Endothelial cell of umbilical vein (primary cell): Measurements from ENCODE around the gene SSH2. TPM values are rescaled to one million over a fixed set of nuclear protein-coding genes. Genes with fewer than 3 reads are reported as not detected.

Experiments used
- BruUV-seq: library from RNA; stranded (reverse); fragments of 400-500 nt; replicated peaks from 2 replicates; lab custom pipeline; 2021; lab: Mats Ljungman, UMichigan
- CTCF ChIA-PET: fragments of 300-600, 350-600 bp; sonication (Branson Sonifier 250); formaldehyde crosslinking; loops from one replicate; lab custom pipeline; 2021; ENCODE audit warnings: antibody characterized with exemption, inconsistent platforms; lab: Charles Lee
- POLR2A ChIA-PET: fragments of 300-600, 350-600 bp; sonication (Branson Sonifier 250); formaldehyde crosslinking; loops from one replicate; lab custom pipeline; 2021; ENCODE audit warnings: antibody characterized with exemption, inconsistent platforms; lab: Charles Lee
- DNase-seq: peaks from one replicate; pipeline ENCODE4 v3.0.0-alpha.2; 2011; ENCODE audit warnings: low read depth, low spot score
- FAIRE-seq: peaks from 2 replicates; lab custom pipeline; 2011; peaks lifted over from hg19 to GRCh38; lab: Jason Lieb, UNC
- H2AFZ ChIP-seq: 2 replicates; pipeline ENCODE4 v1.6.0; 2012; ENCODE audit warnings: low read depth, low read length, control low read depth, inconsistent platforms
- H3K27ac ChIP-seq: 2 replicates; pipeline ENCODE4 v1.5.1; 2011; ENCODE audit warnings: low read depth, mild to moderate bottlenecking, control low read depth, low read length, moderate library complexity; ENCODE audit not compliant: insufficient read depth
- H3K27me3 ChIP-seq, 2 experiments: 2 replicates each; pipeline versions ENCODE4 v1.6.0 to v1.6.1; 2011; ENCODE audit warnings: low read length in 2 of 2, mixed read lengths in 1 of 2; ENCODE audit not compliant: control insufficient read depth in 2 of 2, insufficient read depth in 2 of 2
- H3K36me3 ChIP-seq, 2 experiments: 2 replicates in 1 of 2; 3 replicates in 1 of 2; pipeline ENCODE4 v1.5.1; 2011; ENCODE audit warnings: low read length in 2 of 2, mild to moderate bottlenecking in 1 of 2, moderate library complexity in 1 of 2; ENCODE audit not compliant: control insufficient read depth in 2 of 2, insufficient read depth in 2 of 2; ENCODE audit errors: extremely low read depth in 1 of 2
- H3K4me1 ChIP-seq: 3 replicates; pipeline ENCODE4 v1.5.1; 2011; ENCODE audit warnings: mild to moderate bottlenecking, low read length; ENCODE audit not compliant: control insufficient read depth, insufficient read depth; ENCODE audit errors: extremely low read depth
- H3K4me2 ChIP-seq: 2 replicates; pipeline ENCODE4 v1.6.1; 2011; ENCODE audit warnings: low read length, control low read depth, mixed read lengths; ENCODE audit not compliant: insufficient read depth
- H3K4me3 ChIP-seq, 3 experiments: fragments of 200-600 bp in 1 of 3; sonication (generic), shearing (Covaris generic) in 1 of 3; replicated peaks in 1 of 3; 2 replicates each; pipeline ENCODE4 v1.5.1; 2011 to 2016; ENCODE audit warnings: control low read depth in 3 of 3, low read length in 3 of 3, mild to moderate bottlenecking in 2 of 3, inconsistent platforms in 1 of 3, low read depth in 1 of 3, moderate library complexity in 1 of 3; ENCODE audit not compliant: insufficient read depth in 1 of 3
- H3K79me2 ChIP-seq: 2 replicates; pipeline ENCODE4 v1.6.0; 2012; ENCODE audit warnings: low read length, inconsistent platforms; ENCODE audit not compliant: control insufficient read depth, insufficient read depth
- H3K9ac ChIP-seq: replicated peaks from 2 replicates; pipeline ENCODE3; 2011; ENCODE audit warnings: low read length, control low read depth; ENCODE audit not compliant: insufficient read depth; ENCODE audit errors: extremely low read depth
- H3K9me1 ChIP-seq: replicated peaks from 3 replicates; pipeline ENCODE4 v1.6.0; 2011; ENCODE audit warnings: mild to moderate bottlenecking, low read length; ENCODE audit not compliant: control insufficient read depth, insufficient read depth; ENCODE audit errors: extremely low read depth
- H3K9me3 ChIP-seq: replicated peaks from 2 replicates; pipeline ENCODE4 v1.5.1; 2012; ENCODE audit warnings: low read length, inconsistent platforms; ENCODE audit not compliant: control insufficient read depth, insufficient read depth
- H4K20me1 ChIP-seq: replicated peaks from 2 replicates; pipeline ENCODE3; 2011; ENCODE audit warnings: mild to moderate bottlenecking, low read length; ENCODE audit not compliant: control insufficient read depth, insufficient read depth; ENCODE audit errors: extremely low read depth
- EZH2 ChIP-seq: IDR thresholded peaks from 2 replicates; pipeline ENCODE4 v1.6.1; 2012; ENCODE audit warnings: borderline replicate concordance, low read depth, mild to moderate bottlenecking, moderate library complexity, low read length, inconsistent platforms; ENCODE audit not compliant: severe bottlenecking
- FOS ChIP-seq: IDR thresholded peaks from 2 replicates; pipeline ENCODE4 v1.6.1; 2011; ENCODE audit warnings: mild to moderate bottlenecking, low read length, moderate library complexity, borderline replicate concordance; ENCODE audit not compliant: insufficient read depth
- GATA2 ChIP-seq: IDR thresholded peaks from 2 replicates; pipeline ENCODE4 v1.7.0; 2011; ENCODE audit warnings: low read depth, mild to moderate bottlenecking, moderate library complexity, mixed read lengths, low read length; ENCODE audit not compliant: insufficient read length, insufficient read depth
- JUN ChIP-seq: IDR thresholded peaks from 2 replicates; pipeline ENCODE4 v1.6.1; 2011; ENCODE audit warnings: borderline replicate concordance, low read depth; ENCODE audit not compliant: insufficient read length, insufficient read depth
- MYC ChIP-seq: IDR thresholded peaks from one replicate; pipeline ENCODE4 v1.6.1; 2011; ENCODE audit warnings: mild to moderate bottlenecking, low read depth, low read length
- POLR2A ChIP-seq: IDR thresholded peaks from 2 replicates; pipeline ENCODE4 v1.6.1; 2012; ENCODE audit warnings: low read depth, mild to moderate bottlenecking, control low read depth, low read length
- POLR2AphosphoS5 ChIP-seq: IDR thresholded peaks from 2 replicates; pipeline ENCODE4 v1.6.1; 2012; ENCODE audit warnings: low read depth, mild to moderate bottlenecking, control low read depth, low read length, moderate library complexity; ENCODE audit not compliant: insufficient read depth
- dilution Hi-C: fragments of 300-500 bp; cut with MboI; formaldehyde crosslinking; loops from one replicate; pipeline ENCODE4 v1.15.0; 2019; ENCODE audit warnings: low sequenced_read_pairs; ENCODE audit not compliant: extremely low pct_ligation_motif_present
- intact Hi-C: fragments of 100-400 bp; cut with micrococcal nuclease; formaldehyde crosslinking; loops from one replicate; pipeline ENCODE4 v1.10.0; 2022
- polyA plus RNA-seq, 4 experiments: library from polyadenylated mRNA; depleted of rRNA in 3 of 4; stranded (reverse) in 3 of 4; unstranded in 1 of 4; fragments of >200 nt; gene quantifications; 2 replicates each; pipeline versions ENCODE4 v1.2.1 to v1.2.3, GENCODE V29; 2011 to 2012; ENCODE audit warnings: missing spikeins in 1 of 4
- total RNA-seq: library from RNA; stranded (reverse); gene quantifications from 2 replicates; pipeline ENCODE4 v1.2.3, GENCODE V29; 2021
- TF ChIP-seq, protein P1 (sequence below), 2 donors: IDR thresholded peaks; 1 replicate in 1 of 2; 2 replicates in 1 of 2; pipeline ENCODE4 v1.5.1; 2011; ENCODE audit warnings: low read length in 2 of 2, mild to moderate bottlenecking in 2 of 2, moderate library complexity in 2 of 2, control low read depth in 1 of 2, inconsistent platforms in 1 of 2, low read depth in 1 of 2; ENCODE audit not compliant: insufficient read depth in 1 of 2; ENCODE audit errors: extremely low read depth in 1 of 2
- TF ChIP-seq, protein P2 (sequence below): IDR thresholded peaks from 2 replicates; pipeline ENCODE4 v1.6.1; 2011; ENCODE audit not compliant: insufficient read depth, insufficient read length

Gene SSH2
- total and polyA plus RNA-seq, 2 donors (not counting 3 experiments of a cell fraction or from before 2014, with no cell fraction given), result 24.6 to 60.9 TPM

DNA sequence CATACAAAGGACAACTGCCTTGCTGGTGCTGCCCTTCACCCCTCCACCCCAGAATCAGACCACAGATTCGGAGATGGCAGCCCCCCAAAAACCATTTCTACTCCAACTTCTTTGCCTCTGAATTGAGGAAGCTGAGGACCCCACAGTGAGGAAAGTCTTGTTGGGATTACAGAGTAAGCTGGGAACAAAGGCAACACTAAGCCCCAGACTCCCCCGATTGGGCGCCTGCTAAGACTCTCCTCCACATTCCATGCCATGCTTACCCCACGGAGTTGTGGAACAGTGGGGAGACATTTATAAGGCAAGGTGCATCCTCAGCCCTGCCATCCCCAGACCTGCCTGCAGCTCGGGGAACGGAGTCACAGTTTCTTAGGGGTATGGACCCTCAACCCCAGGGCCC is 342.4 kb downstream of the SSH2 start:
- H3K27ac ChIP-seq, result peak overlapping the region; percentile 66
- intact Hi-C loops (loop anchor here (5.0 kb wide), 1 partner anchor 195 kb away; the partner anchor contains the start of gene TAOK1), dilution Hi-C loops (no loop called here)
- no peak overlapping the region for H2AFZ ChIP-seq
- H3K9ac ChIP-seq, result peak overlapping the region; percentile 54
- peaks cover 65% of the 10 kb centered on the region for H3K79me2 ChIP-seq
- no peaks in the 10 kb centered on the region for H3K9me3 ChIP-seq
- no peak for DNase-seq
- peaks cover 73% of the 10 kb centered on the region for H3K4me1 ChIP-seq
- peak overlapping the region; percentile 66 for H3K4me2 ChIP-seq
- H3K36me3 ChIP-seq, result peaks cover 0 to 9% of the 10 kb centered on the region in 2 experiments
- ChIA-PET POLR2A (no interaction called here), CTCF (interaction anchor here (1.4 to 4.2 kb wide), 3 partner anchors 17 to 30 kb away, joined by 6 to 27 read pairs (median 8); no protein-coding TSS in a partner anchor)
- BruUV-seq, result no TSS peak
- peak overlapping the region; percentile 58 to 69 (median 68) for H3K4me3 ChIP-seq
- FAIRE-seq, result peak; percentile 33
- no peak for TF ChIP-seq EZH2
- TF ChIP-seq, protein P1, sequence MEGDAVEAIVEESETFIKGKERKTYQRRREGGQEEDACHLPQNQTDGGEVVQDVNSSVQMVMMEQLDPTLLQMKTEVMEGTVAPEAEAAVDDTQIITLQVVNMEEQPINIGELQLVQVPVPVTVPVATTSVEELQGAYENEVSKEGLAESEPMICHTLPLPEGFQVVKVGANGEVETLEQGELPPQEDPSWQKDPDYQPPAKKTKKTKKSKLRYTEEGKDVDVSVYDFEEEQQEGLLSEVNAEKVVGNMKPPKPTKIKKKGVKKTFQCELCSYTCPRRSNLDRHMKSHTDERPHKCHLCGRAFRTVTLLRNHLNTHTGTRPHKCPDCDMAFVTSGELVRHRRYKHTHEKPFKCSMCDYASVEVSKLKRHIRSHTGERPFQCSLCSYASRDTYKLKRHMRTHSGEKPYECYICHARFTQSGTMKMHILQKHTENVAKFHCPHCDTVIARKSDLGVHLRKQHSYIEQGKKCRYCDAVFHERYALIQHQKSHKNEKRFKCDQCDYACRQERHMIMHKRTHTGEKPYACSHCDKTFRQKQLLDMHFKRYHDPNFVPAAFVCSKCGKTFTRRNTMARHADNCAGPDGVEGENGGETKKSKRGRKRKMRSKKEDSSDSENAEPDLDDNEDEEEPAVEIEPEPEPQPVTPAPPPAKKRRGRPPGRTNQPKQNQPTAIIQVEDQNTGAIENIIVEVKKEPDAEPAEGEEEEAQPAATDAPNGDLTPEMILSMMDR (IDR thresholded peaks at IDR 0.05; ENCODE audit: extremely low read depth in 1 of 2, insufficient read depth in 1 of 2, low read depth in 1 of 2, low read length in 2 of 2), result no peak
- TF ChIP-seq MYC, result no peak
- TF ChIP-seq GATA2, result no peak
- no peak for TF ChIP-seq FOS
- no peak for TF ChIP-seq JUN
- no peak for TF ChIP-seq POLR2AphosphoS5
- TF ChIP-seq POLR2A, result no peak
- TF ChIP-seq, protein P2, sequence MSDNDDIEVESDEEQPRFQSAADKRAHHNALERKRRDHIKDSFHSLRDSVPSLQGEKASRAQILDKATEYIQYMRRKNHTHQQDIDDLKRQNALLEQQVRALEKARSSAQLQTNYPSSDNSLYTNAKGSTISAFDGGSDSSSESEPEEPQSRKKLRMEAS, result no peak
- no peaks in the 10 kb centered on the region for H3K27me3 ChIP-seq
- H4K20me1 ChIP-seq, result no peaks in the 10 kb centered on the region
- H3K9me1 ChIP-seq, result no peaks in the 10 kb centered on the region
